Activated naive CD8-positive, alpha-beta T cell treated with anti-CD3 and anti-CD28 coated beads for 36 hours (primary cell): ENCODE measurements around the gene NTRK3. TPM values are rescaled to one million over a fixed set of nuclear protein-coding genes. Genes with fewer than 3 reads are reported as not detected.
"Not testable (repeated sequence)": the region's sequence is repeated elsewhere in the genome, so short reads cannot be mapped to it uniquely, and the experiment has no call there.

Experiments used
- DNase-seq: peaks from one replicate; pipeline ENCODE4 v3.0.0; 2021
- H3K27ac Mint-ChIP-seq: one replicate; pipeline ENCODE4 v1.8.0; 2022; ENCODE audit warnings: mild to moderate bottlenecking, moderate library complexity, mixed read lengths
- H3K27me3 Mint-ChIP-seq: one replicate; pipeline ENCODE4 v1.8.0; 2022; ENCODE audit warnings: mild to moderate bottlenecking, mixed read lengths
- H3K36me3 Mint-ChIP-seq: one replicate; pipeline ENCODE4 v1.8.0; 2021; ENCODE audit warnings: mild to moderate bottlenecking, mixed read lengths
- H3K4me1 Mint-ChIP-seq: one replicate; pipeline ENCODE4 v1.8.0; 2021; ENCODE audit warnings: mixed read lengths
- H3K4me3 Mint-ChIP-seq: one replicate; pipeline ENCODE4 v1.8.0; 2022; ENCODE audit warnings: mild to moderate bottlenecking, moderate library complexity, mixed read lengths
- H3K9me3 Mint-ChIP-seq: one replicate; pipeline ENCODE4 v1.8.0; 2022; ENCODE audit warnings: mixed read lengths
- total RNA-seq, 2 experiments: library from RNA; stranded (reverse); gene quantifications; one replicate each; pipeline ENCODE4 v1.2.3, GENCODE V29; 2021

NTRK3 gene
- total RNA-seq, 2 experiments from 2014 or later, result not detected

DNA sequence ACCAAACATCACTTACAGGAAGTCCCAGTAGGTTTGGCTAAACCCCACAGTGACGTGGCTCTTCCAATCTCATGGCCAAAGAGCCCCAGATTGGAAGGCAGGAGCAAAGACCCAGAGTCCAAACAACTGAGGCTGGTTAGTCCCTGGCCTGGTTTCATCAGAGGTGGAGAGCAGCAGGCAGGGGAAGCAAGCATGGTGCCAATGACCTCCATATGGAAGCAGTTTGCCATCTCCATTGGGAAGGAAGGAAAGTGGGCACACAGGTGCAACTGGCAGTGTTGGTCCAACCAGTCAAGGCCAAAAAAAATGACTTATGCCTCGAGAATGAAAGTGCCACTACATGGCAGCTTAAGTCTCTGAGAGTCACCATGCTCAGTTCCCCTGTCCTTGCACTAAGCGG is 175.9 kb downstream of the NTRK3 start:
- peaks cover 4% of the 10 kb centered on the region for H3K27me3 Mint-ChIP-seq
- no peak overlapping the region for H3K4me3 Mint-ChIP-seq
- no peak overlapping the region for H3K27ac Mint-ChIP-seq
- H3K9me3 Mint-ChIP-seq, result no peaks in the 10 kb centered on the region
- H3K4me1 Mint-ChIP-seq, result no peaks in the 10 kb centered on the region
- DNase-seq, result no peak
- no peaks in the 10 kb centered on the region for H3K36me3 Mint-ChIP-seq

DNA sequence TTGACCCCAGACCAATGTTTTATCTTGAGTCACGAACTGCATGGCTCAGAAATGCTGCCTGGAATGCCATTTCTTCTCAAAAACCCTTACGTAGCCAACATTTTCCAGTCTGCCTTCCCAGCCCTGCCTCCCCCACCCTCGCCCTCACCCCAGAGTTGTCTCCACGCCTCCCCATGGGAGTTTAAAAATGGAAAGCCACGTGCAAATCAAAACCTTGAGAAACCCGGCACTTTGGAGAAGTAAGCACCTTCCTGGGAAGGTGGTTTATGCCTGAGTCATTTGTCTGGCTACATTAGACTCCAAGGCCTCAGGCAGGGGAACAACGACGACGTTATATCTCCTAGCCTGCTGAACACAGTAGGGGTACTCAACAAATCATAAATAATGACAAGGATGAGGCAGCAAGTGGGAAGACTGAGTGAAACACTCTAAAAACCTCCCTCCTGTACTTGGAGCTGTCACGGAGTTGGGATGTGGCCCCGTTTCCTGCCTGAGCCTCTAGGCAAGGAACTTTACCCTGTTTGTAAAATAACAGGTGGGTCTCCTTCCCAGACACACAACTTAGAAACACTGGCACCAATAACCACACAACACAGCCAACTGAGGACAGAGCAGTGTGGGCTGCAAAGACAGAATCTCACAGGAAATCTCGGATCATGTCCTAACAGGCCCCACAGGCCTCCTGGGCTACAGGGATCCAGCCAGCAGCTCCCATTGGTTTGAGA is 179.1 kb downstream of the NTRK3 start:
- no peak for DNase-seq
- no peaks in the 10 kb centered on the region for H3K9me3 Mint-ChIP-seq
- peaks cover 1% of the 10 kb centered on the region for H3K27me3 Mint-ChIP-seq
- no peaks in the 10 kb centered on the region for H3K36me3 Mint-ChIP-seq
- no peak overlapping the region for H3K27ac Mint-ChIP-seq
- no peaks in the 10 kb centered on the region for H3K4me1 Mint-ChIP-seq
- H3K4me3 Mint-ChIP-seq, result no peak overlapping the region

DNA sequence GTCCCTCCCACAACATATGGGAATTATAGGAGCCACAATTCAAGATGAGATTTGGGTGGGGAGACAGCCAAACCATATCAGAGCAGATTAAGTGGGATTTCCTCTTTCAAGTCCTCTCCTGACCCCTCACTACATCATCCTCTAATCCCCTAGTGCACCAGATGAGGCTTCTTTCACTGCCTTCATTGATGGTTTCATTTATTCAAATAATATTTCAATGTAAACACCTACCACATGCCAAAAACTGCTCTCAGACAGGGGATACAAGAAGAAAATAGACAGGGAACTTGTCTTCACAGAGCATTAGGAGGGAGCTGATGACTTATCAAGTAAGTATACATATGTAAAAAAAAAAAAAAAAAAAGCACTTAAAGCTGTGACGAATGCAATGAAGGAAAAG is 180.2 kb downstream of the NTRK3 start:
- Mint-ChIP-seq H3K9me3 (no peaks in the 10 kb centered on the region), H3K4me3 (no peak overlapping the region), H3K27me3 (peaks cover 3% of the 10 kb centered on the region), H3K27ac (no peak overlapping the region), H3K4me1 (no peaks in the 10 kb centered on the region), H3K36me3 (no peaks in the 10 kb centered on the region)
- no peak for DNase-seq

DNA sequence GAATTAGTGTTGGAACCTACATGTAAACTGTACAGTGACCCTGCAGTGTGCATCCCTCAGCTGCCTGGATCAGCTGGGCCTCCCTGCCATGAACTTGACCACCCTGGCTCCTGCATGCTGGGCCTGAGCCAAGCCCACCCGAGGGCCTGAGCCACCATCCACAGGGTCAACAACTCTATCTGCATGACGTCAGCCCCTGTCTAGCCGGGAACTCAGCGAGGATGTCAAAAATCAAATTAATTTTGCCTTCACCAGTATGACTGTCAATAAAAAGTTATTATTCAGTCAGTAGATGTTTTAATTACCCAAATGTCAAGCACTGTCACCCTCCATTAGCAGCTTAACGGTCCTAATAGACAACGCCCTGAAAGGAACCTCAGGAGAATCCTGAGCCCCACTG is 181.4 kb downstream of the NTRK3 start:
- H3K4me1 Mint-ChIP-seq, result no peaks in the 10 kb centered on the region
- DNase-seq, result no peak
- no peak overlapping the region for H3K27ac Mint-ChIP-seq
- no peak overlapping the region for H3K4me3 Mint-ChIP-seq
- no peaks in the 10 kb centered on the region for H3K9me3 Mint-ChIP-seq
- H3K36me3 Mint-ChIP-seq, result no peaks in the 10 kb centered on the region
- H3K27me3 Mint-ChIP-seq, result peaks cover 3% of the 10 kb centered on the region

DNA sequence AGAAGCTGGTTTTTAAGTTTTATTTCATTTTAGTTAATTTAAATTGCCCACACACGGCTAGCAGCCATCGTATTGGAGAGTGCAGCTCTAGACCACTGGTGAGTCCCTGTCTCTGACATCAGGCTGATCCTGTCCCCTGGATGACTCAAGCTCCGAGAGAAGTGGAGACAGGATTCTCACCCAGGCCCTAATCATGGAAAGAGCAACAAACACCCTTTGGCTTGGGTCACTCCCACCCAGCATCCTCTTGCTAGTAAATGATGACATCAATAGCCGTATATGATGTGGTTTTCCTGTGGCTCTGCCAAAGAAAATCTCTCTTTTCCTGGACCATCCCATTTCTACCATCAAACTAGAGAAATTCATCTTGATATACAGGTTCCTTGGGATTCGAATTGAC is 182.2 kb downstream of the NTRK3 start:
- Mint-ChIP-seq H3K9me3 (no peaks in the 10 kb centered on the region), H3K36me3 (no peaks in the 10 kb centered on the region), H3K27ac (no peak overlapping the region), H3K27me3 (peaks cover 3% of the 10 kb centered on the region), H3K4me1 (no peaks in the 10 kb centered on the region), H3K4me3 (no peak overlapping the region)
- DNase-seq, result no peak

DNA sequence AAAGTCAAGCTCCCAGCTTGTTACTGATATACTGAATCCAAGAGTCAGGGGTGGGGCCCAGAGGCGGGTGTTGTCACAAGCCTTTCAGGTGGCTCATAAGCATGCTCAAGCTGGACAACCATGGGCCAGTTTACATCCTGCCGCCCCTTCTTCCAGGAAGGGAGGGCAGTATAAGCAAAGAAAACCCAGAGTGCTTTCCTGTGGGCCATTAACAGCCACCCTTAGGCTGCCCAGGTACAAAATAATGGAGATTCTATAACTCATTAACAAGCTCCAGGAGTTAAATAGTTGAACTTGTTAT is 183.2 kb downstream of the NTRK3 start:
- Mint-ChIP-seq H3K4me1 (no peaks in the 10 kb centered on the region), H3K36me3 (no peaks in the 10 kb centered on the region), H3K9me3 (no peaks in the 10 kb centered on the region), H3K27ac (no peak overlapping the region), H3K27me3 (peaks cover 3% of the 10 kb centered on the region), H3K4me3 (no peak overlapping the region)
- no peak for DNase-seq

DNA sequence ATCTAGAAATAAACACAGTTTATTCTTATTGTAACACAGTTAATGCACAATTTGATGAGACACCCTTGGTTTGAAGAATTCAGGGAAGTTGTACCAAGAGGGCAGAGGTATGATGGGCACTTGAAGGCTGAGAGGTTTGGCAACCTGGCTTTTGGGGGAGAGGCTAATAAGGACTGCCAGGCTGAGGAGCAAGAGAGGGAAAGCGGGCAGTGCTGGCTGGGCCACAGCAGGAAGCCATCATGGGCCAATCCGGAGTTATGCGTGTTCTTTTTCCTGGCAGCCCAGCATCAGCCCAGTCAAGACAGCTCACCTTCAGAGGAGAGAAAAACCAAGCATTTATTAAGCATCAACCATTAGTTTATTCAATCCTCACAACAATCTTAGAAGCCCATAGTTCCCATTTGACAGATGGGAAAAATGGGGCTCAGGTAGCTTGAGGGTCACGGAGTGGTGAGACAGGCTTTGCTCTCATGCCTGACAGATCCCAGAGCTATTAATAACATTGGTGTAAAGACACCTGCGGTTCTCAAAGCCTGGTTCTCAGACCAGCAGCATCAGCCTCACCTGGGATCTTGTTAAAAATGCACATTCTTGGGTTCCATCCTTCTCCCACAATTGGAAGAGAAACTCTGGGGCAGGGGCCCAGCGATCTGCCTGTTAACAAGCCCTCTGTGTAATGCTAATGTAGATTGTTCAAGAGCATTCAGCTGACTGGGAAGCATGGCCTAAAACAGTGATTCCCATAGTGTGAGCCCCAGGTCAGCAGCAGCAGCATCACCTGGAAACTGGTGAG is 183.7 kb downstream of the NTRK3 start:
- H3K27me3 Mint-ChIP-seq, result peaks cover 3% of the 10 kb centered on the region
- no peaks in the 10 kb centered on the region for H3K9me3 Mint-ChIP-seq
- DNase-seq, result no peak
- no peak overlapping the region for H3K27ac Mint-ChIP-seq
- no peaks in the 10 kb centered on the region for H3K36me3 Mint-ChIP-seq
- H3K4me3 Mint-ChIP-seq, result no peak overlapping the region
- H3K4me1 Mint-ChIP-seq, result no peaks in the 10 kb centered on the region

DNA sequence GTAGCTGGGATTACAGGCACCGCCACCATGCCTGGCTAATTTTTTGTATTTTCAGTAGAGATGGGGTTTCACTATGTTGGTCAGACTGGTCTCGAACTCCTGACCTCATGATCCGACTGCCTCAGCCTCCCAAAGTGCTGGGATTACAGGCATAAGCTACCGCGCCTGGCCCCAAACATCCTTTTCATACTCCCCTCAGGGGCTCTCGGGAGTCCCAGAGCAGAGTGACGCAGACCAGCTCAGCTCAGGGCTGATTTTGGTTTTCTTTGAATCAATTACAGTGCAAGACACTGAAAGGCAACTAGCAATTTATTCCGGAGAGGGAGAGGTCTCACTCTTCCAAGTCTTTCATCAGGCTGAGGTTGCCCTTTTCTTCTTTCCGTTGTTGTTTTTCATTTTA is 184.4 kb downstream of the NTRK3 start:
- H3K36me3 Mint-ChIP-seq, DNase-seq, H3K27me3 Mint-ChIP-seq, H3K9me3 Mint-ChIP-seq, H3K27ac Mint-ChIP-seq, H3K4me3 Mint-ChIP-seq, H3K4me1 Mint-ChIP-seq: not testable (repeated sequence)

DNA sequence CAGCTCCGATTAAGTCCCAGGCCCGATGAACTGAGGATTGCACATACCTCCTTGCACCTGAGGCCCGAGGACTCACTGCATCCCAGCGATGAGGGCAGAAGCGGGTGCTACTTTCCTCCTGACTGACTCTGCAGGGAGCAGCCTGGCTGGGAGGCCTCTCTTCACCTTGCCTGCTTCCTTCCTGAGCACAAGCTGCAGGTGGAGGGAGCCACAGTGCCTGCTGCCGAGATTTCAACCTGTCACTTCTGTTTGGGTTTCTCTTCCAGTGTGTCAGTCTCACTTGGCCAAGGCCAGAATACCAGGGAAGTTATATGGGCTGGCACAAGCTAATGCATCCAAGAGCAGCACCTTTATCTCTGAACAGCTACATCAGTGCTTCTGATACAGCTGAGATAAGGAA is 185.4 kb downstream of the NTRK3 start:
- Mint-ChIP-seq H3K9me3 (no peaks in the 10 kb centered on the region), H3K4me3 (no peak overlapping the region), H3K4me1 (no peaks in the 10 kb centered on the region), H3K27me3 (peaks cover 10% of the 10 kb centered on the region), H3K27ac (no peak overlapping the region), H3K36me3 (no peaks in the 10 kb centered on the region)
- DNase-seq, result no peak

DNA sequence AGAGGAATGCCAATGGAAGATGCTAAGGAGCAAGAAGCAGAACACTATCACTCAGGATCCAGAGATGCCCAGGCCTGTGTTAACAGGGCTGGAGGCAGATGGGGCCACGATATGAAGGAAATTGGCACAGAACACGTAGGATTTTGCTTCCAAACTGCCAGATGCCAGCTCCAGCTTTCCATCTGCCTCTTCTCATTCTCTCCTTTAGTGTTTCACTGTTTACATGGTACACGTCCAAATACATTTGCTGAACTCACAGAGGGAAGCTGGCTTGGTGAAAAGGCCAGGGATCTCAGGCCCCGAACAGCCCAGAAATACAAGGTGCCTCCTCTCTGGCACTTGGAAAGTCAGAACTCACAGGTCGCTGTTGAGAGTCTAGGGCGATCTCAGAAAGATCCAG is 187.0 kb downstream of the NTRK3 start:
- H3K27ac Mint-ChIP-seq, result no peak overlapping the region
- H3K9me3 Mint-ChIP-seq, result no peaks in the 10 kb centered on the region
- H3K4me3 Mint-ChIP-seq, result no peak overlapping the region
- no peaks in the 10 kb centered on the region for H3K36me3 Mint-ChIP-seq
- no peaks in the 10 kb centered on the region for H3K4me1 Mint-ChIP-seq
- H3K27me3 Mint-ChIP-seq, result peaks cover 10% of the 10 kb centered on the region
- DNase-seq, result no peak

DNA sequence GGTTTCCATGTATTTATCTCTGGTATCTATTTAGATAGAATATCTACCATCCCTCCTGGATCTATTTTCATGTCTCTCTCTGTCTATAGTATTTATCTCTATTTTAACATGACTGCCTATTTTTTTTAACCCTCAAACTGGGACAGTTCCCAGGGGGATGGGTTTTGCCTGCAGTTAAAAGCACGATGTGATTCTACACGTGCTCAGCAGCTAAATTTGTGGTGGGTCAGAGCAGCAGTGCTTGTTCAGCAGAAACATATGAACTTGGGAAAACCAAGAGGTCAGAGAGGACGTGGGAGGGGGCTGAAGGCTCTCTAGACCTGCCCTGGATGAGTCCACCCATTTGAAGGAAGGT is 189.2 kb downstream of the NTRK3 start:
- DNase-seq, result no peak
- H3K27ac Mint-ChIP-seq, result no peak overlapping the region
- no peak overlapping the region for H3K4me3 Mint-ChIP-seq
- no peaks in the 10 kb centered on the region for H3K9me3 Mint-ChIP-seq
- no peaks in the 10 kb centered on the region for H3K4me1 Mint-ChIP-seq
- peaks cover 8% of the 10 kb centered on the region for H3K27me3 Mint-ChIP-seq
- H3K36me3 Mint-ChIP-seq, result no peaks in the 10 kb centered on the region

DNA sequence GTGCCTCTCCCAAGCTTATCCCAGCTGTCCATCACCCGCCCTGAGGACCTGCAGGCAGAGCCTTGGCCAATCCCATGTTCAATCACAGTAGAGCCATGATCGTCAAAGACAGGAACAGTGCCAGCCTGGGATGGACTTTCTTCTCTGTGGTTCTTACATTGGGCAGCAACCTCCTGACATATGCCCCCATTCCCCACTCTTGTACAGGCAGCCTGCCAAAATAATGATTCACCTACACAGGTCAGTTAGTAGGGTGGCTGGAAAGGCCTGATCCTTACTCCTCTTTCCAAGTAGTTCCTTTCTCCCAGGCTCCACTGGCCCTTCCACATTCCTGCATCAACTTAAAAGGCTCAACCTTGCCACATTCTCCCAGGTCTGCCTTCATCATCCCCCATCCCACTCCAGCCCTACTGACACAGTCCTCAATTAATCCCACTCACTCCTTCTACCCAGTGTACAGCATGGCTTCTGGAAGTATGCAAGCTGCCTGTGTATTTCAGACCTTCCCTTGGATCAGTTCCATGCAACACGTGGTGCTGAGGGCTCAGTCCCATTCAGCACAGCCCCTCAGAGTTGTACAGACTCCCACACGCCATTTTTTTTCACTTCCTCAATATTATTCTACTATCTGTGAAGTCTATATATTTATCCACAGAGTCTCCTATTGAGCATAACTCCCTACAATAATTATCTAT is 189.8 kb downstream of the NTRK3 start:
- DNase-seq, result no peak
- Mint-ChIP-seq H3K36me3 (no peaks in the 10 kb centered on the region), H3K27me3 (peaks cover 7% of the 10 kb centered on the region), H3K4me1 (no peaks in the 10 kb centered on the region), H3K27ac (no peak overlapping the region), H3K4me3 (no peak overlapping the region), H3K9me3 (no peaks in the 10 kb centered on the region)

DNA sequence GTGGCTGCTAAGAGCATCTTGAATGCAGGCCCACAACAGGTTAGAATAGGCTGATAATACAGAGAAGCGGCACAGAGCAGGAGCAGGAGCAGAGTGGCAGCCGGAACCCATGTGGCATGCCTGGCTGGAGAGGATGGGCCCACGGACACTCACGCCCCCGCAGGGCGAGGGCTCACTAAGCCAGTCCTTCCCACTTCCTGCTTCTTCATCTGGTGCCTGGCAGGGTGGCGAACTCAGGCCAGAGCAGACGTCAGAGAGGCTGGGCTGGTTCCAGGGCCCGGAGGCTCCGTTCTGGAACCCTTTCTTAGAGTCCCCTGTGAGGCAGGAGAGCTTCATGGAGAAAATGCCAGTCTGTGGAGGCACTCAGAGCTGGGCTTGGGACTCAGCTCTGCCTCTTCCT is 195.1 kb downstream of the NTRK3 start:
- Mint-ChIP-seq H3K9me3 (no peaks in the 10 kb centered on the region), H3K27me3 (no peaks in the 10 kb centered on the region), H3K4me1 (no peaks in the 10 kb centered on the region), H3K27ac (no peak overlapping the region), H3K36me3 (no peaks in the 10 kb centered on the region), H3K4me3 (no peak overlapping the region)
- DNase-seq, result no peak

DNA sequence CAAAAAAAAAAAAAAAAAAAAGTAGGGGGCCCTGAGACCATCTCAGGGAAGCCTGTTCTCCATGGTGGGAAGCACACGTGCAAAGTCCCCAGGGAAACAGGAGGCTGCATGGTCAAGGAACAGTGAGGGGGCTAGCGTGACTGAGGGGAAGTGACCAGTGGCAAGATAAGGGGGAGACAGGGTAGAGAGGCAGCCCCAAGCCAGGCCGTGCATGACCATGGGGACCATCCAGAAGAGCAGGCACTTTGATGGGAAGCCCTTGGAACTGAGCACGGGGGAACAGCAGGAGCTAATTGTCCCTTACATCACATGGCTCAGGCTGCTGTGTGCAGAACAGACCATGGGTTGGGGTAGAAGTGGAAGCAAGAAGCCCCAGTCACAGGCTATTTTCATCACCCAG is 196.2 kb downstream of the NTRK3 start:
- Mint-ChIP-seq H3K27ac (no peak overlapping the region), H3K4me1 (no peaks in the 10 kb centered on the region)

DNA sequence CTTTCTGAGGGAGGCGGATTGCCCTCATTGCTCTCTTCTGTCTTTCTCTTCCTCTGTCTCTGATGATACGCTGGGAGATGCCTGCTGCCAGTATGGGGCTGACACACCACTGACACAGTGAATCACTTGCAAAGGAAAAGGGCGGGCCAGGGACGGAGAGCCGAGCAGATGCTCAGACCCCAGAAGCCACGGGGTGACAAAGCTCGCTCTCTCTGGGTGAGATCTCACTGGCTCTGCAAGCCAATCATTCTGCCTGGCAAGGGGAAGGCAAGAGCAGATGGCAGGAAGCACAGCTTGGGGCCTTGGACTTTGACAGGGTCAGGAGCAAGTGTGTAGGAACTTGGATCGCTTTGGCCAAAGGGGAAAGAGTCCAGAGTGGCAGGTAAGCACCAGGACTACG is 198.7 kb downstream of the NTRK3 start:
- no peaks in the 10 kb centered on the region for H3K9me3 Mint-ChIP-seq
- H3K27ac Mint-ChIP-seq, result no peak overlapping the region
- no peaks in the 10 kb centered on the region for H3K36me3 Mint-ChIP-seq
- no peaks in the 10 kb centered on the region for H3K4me1 Mint-ChIP-seq
- H3K4me3 Mint-ChIP-seq, result no peak overlapping the region
- no peak for DNase-seq
- no peaks in the 10 kb centered on the region for H3K27me3 Mint-ChIP-seq

More for the DNA sequence above, 196.2 kb downstream of the NTRK3 start:
- no peaks in the 10 kb centered on the region for H3K9me3 Mint-ChIP-seq
- H3K27me3 Mint-ChIP-seq, result no peaks in the 10 kb centered on the region
- H3K36me3 Mint-ChIP-seq, result no peaks in the 10 kb centered on the region
- DNase-seq, result no peak
- H3K4me3 Mint-ChIP-seq, result no peak overlapping the region

DNA sequence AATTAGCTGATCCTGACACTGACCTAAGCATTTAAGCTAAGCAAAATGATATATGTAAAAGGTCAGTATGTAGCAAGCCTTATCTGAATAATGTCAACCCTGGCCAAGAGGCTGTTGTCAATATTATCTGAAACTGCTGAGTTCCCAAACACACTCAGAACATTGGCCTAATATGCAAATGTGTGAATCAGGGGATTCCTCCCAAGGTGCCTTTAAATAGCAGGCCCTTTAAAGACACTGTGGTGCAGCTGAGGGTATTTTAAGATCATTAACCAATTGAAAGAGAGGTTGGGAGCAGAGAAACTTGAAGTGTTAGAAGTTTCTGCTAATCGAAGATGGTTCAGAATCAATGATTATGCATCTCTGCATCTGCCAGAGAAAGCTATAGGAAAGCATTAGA is 207.0 kb downstream of the NTRK3 start:
- Mint-ChIP-seq H3K27me3 (peaks cover 14% of the 10 kb centered on the region), H3K4me3 (no peak overlapping the region), H3K9me3 (no peaks in the 10 kb centered on the region), H3K4me1 (no peaks in the 10 kb centered on the region), H3K27ac (no peak overlapping the region), H3K36me3 (no peaks in the 10 kb centered on the region)
- no peak for DNase-seq
